Stimulated activated CD8-positive, alpha-beta memory T cell treated with anti-CD3 and anti-CD28 coated beads, Interleukin-4, amount 100 ng/mL, for 4 hours (primary cell): Measurements from ENCODE around the gene LRGUK.
"Not testable (repeated sequence)": the region's sequence is repeated elsewhere in the genome, so short reads cannot be mapped to it uniquely, and the experiment has no call there.

Source experiments
- DNase-seq, 2 donors: peaks; one replicate each; pipeline ENCODE4 v3.0.0-alpha.2; 2020; ENCODE audit warnings: low read depth in 2 of 2, low spot score in 1 of 2

The LRGUK gene

GRCh38 chr7:134245253-134245652 is 118.1 kb downstream of the LRGUK start:
- DNase-seq, result no peak

- no peak for DNase-seq
Measured at GRCh38 chr7:134246347-134246746, 119.2 kb downstream of the LRGUK start.

GRCh38 chr7:134246761-134247160 is 119.6 kb downstream of the LRGUK start:
- no peak for DNase-seq

GRCh38 chr7:134248196-134248595 is 121.1 kb downstream of the LRGUK start:
- no peak for DNase-seq

GRCh38 chr7:134254311-134254710 is 127.2 kb downstream of the LRGUK start:
- DNase-seq, result no peak

GRCh38 chr7:134255814-134256213 is 128.7 kb downstream of the LRGUK start:
- DNase-seq, result no peak

- no peak for DNase-seq
Measured at GRCh38 chr7:134262322-134262721, 135.2 kb downstream of the LRGUK start.

- no peak for DNase-seq
Measured at GRCh38 chr7:134276951-134277350, 149.8 kb downstream of the LRGUK start.

GRCh38 chr7:134278502-134279153 is 151.5 kb downstream of the LRGUK start:
- DNase-seq, result no peak

GRCh38 chr7:134279336-134279735 is 152.2 kb downstream of the LRGUK start:
- no peak for DNase-seq

- DNase-seq, result no peak
Measured at GRCh38 chr7:134279898-134280297, 152.8 kb downstream of the LRGUK start.

- DNase-seq, result no peak
Measured at GRCh38 chr7:134280508-134280907, 153.4 kb downstream of the LRGUK start.

- DNase-seq, result no peak
Measured at GRCh38 chr7:134284011-134284410, 156.9 kb downstream of the LRGUK start.

- no peak for DNase-seq
Measured at GRCh38 chr7:134284952-134285351, 157.8 kb downstream of the LRGUK start.

- no peak for DNase-seq
Measured at GRCh38 chr7:134287916-134288659, 160.9 kb downstream of the LRGUK start.

GRCh38 chr7:134289423-134289822 is 162.3 kb downstream of the LRGUK start:
- DNase-seq, result no peak

GRCh38 chr7:134289841-134290240 is 162.7 kb downstream of the LRGUK start:
- DNase-seq, result no peak

- no peak for DNase-seq
Measured at GRCh38 chr7:134290286-134290685, 163.1 kb downstream of the LRGUK start.

GRCh38 chr7:134293002-134293740 is 166.0 kb downstream of the LRGUK start:
- no peak for DNase-seq

GRCh38 chr7:134295982-134296381 is 168.8 kb downstream of the LRGUK start:
- DNase-seq, result not testable (repeated sequence)

GRCh38 chr7:134297489-134297888 is 170.3 kb downstream of the LRGUK start:
- DNase-seq, result no peak
